HG02973 (cell line): ENCODE data around the gene NUDT3.
"Not testable (repeated sequence)": the region's sequence is repeated elsewhere in the genome, so short reads cannot be mapped to it uniquely, and the experiment has no call there.

Experiments used
- ATAC-seq: cut with Tn5 transposase; IDR thresholded peaks from one replicate; pipeline ENCODE4 v1.9.1; 2021; ENCODE audit warnings: moderate library complexity; ENCODE audit not compliant: unreplicated experiment

NUDT3 gene

DNA sequence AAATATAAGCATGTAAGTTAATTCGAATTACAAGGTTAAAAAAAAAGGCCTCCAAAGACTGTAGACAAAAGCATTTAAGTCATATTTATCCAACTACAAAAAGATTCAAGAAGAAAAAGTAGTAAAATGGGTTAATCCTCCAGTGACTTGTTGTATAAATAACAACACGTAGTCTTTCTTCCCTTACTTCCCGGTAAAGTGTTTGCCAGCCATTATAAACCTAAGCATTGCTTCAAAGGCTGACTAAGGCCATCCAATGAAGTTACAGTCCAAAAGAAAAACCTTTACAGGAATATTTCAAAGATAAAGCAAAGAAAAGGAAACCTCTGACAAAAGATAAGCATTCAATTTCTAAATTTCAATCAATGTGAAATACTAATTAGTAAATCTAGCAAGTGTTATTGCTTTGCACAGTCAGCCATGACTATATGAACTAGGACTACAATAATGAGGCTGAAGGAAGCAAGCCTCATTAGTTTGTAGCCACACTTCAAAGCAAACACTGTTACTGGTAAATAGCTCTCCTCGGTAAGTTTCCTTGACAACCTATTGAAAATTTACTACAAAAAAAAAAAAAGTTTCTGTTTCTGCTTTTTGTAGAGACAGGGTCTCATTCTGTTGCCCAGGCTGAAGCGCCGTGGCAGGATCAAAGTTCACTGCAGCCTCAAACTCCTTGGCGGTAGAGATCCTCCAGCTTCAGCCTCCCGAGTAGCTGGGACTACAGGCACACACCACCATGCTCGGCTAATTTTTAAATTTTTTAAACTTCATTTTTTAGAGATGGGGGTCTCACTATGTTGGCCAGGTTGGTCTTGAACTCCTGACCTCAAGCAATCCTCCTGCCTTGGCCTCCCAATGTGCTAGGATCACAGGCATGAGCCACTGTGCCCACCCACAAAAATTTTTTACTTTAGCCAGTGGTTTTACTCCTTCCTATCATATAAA lies 46.0 kb downstream of the NUDT3 start:
- no peak for ATAC-seq

DNA sequence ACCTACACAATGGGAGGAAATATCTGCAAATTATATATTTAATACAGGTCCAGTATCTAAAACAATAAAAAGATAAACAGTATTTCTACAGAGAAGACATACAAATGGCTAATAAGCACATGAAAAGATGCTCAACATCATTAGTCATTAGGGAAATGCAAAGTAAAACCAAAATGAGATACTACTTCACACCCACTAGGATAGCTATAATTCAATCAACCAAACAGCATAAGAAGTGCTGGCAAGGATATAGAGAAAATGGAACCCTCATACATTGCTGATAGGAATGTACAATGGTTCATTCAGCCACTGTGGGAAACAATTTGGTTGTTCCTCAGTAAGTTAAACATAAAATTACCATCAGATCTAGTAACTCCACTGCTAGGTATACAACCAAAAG lies 48.7 kb downstream of the NUDT3 start:
- ATAC-seq: no peak

DNA sequence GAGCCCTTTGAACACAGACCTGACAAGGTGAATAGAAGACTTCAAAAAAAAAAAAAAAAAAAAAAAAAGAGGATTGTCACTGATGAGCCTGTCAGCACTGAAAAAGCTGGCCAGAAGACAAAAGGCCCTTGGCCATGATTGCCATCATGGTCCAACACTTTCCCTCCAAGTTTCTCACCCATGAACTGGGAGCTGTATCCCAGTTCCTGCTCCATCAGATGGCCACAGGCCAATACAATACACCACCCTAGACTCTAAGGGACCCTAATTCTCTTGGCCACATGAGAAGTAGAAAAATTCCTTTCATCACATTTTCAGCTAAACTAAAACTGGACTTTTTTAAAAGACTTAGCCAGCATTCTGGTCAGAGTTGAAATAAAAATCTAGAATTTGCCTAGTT lies 50.2 kb downstream of the NUDT3 start:
- no peak for ATAC-seq

DNA sequence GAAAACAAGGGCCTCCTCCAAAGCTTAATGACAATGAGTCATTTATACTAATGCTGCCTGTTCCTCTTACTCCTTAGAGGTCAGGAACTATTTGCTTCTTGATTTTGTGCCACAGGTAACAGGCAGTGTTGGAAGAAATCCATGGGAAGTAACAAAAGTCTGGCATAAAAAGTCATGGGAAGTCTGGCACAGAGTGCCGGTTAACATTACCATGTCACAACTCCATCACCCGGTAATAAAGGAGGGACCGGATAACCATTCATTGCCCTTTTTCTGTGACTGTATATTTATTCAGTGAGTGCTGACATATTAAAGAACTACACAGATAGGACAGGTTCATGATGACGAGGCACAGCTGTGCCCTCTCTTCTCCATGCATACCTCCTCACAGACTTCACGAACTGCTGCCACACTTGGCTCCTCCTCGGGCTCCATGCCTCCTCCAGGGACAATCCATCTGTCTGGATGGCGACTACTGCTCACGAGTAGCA lies 50.9 kb downstream of the NUDT3 start:
- no peak for ATAC-seq

DNA sequence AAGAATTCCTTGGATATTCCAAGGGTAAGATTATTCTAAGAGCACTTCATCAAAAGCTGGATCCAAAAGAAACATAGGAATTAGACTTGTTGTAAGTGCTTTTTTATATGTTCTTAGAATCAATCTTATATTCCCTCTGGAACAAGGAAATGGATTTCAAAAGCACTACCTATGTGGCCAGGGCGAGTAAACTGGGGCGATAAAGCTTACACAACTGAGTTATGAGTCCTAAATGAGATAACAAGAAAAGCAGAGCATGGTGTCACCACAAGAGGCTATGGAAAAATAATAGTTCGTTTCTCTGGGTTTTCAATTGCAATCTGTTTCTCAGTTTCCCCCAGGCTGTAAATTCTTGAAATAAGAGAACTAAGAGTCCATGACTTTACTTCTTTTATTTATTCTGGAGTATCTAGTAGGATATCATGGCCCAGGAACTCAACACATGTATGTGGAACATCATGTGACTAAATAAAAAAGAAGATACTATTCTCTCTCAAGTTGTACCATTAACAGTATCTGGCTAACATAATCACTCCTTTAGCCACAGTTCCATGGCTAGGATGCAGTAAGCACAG lies 51.5 kb downstream of the NUDT3 start:
- ATAC-seq: no peak

DNA sequence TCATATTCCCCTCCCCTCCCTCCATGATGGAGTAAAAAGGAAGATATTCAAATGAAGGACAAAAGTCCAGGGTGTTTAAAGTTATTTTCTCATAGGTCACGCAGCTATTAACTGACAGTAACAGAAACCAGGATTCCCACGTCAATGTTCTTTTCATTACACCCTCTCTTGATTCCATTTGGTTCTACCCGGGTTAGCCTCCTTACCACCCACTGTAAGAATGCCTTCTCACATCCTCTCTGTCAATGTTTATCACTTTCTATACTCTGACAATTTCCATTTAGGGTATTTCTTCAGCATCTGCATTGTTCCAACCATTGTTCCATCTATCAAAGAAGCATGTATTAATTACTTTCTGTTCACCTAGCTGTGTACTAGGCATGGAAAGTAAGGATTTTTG lies 52.1 kb downstream of the NUDT3 start:
- no peak for ATAC-seq

DNA sequence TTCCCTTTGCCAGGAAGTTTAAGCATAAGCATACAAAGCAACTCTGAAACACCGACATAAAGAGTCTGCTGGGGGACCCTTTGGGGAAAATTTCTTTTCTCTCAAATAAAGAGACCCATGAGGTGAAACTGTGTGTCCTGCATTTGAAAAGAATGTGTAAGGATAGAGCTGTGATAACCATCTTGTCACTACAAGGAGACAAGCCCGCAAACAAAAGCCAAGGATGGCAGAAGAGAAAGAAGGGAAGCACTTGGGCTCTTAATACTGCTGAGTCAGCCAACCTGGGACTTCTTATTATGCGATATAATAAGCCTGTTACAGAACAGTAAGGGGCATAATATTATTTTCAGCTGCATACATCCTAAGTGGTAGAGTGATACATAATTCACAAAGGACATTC lies 52.5 kb downstream of the NUDT3 start:
- no peak for ATAC-seq

DNA sequence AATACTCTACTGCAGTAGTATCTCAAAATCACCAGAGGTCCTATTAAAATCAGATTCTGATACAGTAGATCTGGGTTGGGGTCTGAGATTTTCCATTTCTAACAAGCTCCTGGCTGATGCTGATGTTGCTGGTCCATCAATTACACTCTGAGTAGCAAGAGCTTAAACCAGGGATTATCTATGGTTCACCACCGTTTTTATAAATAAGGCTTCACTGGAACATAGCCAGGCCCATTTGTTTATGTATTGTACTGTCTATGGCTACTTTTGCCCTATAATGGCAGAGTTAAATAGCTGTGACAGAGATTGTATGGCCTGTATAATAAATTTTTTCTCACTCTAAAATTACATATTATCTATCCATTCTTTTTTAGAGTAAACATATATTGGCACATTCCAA lies 53.0 kb downstream of the NUDT3 start:
- ATAC-seq: no peak

DNA sequence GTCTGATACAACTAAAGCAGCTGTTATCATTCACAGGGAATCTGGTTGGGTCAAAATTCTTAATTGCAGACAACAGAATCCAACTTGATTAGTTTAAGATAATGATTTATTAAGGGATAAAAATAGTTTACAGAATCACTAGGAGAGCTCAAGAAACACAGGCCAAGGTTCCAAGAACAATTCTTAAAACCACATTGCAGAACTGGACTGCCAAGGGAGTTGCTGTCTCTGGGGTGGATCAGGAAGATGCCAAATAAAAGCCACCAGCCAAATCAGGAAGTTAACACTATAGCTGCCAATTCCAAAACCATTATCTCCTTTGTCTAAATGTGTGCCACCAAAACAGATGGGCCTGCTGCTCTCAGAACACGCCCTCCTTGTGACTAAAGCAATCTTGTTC lies 53.7 kb downstream of the NUDT3 start:
- ATAC-seq: no peak

DNA sequence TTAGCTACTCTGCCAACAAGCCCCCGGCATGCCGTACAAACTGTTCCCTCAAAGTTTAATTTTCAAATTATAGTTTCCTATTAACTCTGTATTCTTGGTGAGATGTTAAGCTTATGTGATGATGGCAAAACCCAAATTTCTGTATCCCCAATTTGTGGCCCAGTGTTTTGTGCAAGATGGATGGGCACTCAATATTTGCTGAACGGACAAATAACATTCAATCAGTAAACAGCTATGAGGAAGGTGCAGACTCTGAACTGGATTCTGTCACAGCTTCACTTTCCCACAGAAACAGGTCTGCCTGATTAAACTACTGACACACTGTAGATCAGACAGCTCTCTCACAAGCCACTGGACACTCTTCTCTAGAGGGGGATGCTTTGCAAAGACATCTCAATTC lies 54.1 kb downstream of the NUDT3 start:
- ATAC-seq: no peak

DNA sequence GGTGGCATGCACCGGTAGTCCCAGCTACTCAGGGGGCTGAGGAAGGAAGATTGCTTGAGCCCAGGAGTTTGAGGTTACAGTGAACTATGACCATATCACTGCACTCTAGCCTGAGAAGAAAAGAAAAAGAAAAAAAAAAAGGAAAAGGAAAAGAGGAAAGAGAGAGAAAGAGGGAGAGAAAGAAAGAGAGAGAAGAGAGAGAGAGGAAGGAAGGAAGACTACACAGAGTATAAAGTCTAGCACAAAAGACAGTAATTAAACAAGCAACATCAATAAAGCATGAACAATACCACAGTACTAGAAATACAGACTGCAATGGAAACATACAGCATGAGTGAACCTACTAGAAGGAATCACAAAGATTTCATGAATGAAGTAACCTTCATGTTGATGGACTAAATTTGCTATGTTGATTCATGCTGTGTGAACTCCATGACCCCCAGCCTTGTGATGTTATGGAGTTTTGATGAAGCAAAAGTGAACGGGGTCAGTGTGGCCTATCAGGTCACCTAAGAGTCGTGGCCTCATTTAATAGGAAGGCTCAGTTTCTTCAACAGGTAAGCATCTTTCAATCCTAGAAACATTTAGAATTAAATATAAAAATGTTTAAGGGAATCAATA lies 57.6 kb downstream of the NUDT3 start:
- ATAC-seq: no peak

DNA sequence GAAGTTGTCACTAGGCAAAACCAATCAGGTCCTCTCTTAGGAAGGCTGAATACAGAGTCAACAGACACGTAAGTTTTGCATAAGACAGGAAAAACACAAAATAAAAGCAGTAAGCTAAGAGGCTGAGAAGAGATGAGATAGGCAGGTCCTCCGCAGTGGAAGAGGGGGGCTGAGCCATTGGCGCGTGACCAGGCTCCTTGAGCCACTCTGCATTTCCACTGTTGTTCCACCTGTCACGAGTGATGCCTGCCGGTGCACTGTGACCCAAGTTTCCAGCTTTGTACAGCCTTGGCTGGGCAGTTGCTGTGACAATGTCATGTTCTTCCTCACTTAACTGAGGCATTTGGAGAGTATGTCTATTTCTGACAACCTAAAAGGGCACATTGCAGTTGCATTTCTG lies 58.6 kb downstream of the NUDT3 start:
- no peak for ATAC-seq

DNA sequence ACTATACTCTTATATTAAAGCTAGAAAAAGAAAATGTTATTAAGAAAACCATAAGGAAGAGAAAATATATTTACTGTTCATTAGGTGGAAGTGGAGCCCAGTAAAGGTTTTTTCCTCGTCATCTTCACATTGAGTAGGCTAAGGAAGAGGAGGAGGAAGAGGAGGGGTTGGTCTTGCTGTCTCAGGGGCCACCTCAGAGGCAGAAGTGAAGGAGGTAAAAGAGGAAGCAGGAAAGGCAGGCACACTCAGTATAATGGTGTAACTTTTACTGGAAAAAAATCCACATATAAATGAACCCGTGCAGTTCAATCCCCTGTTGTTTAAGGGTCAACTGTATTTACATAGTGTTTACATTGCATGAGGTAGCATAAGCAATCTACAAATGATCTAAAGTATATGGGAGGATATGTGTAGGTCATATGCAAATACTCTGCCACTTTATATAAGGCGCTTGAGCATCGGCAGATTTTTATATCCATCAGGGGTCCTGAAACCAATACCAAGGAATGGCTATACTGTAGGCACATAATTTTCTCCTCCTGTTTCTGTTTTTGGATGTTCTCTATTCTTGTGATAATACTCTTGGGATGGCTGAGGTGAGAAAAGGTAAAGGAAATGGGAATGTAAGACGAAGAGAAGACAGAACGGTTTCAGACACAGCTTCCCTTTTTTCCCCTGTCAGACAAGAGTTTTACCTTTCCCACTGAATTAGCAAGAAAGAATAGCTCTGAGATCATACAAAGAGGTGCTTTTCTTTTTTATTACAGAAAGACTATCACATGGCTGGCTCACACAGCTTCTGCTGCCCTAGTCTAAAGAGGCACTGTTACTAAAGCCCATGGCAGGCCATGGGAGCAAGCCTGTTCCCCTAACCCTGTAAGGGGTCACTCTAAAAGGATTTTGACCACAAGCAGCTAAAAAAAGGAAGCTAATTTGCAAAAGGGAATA lies 59.9 kb downstream of the NUDT3 start:
- no peak for ATAC-seq

DNA sequence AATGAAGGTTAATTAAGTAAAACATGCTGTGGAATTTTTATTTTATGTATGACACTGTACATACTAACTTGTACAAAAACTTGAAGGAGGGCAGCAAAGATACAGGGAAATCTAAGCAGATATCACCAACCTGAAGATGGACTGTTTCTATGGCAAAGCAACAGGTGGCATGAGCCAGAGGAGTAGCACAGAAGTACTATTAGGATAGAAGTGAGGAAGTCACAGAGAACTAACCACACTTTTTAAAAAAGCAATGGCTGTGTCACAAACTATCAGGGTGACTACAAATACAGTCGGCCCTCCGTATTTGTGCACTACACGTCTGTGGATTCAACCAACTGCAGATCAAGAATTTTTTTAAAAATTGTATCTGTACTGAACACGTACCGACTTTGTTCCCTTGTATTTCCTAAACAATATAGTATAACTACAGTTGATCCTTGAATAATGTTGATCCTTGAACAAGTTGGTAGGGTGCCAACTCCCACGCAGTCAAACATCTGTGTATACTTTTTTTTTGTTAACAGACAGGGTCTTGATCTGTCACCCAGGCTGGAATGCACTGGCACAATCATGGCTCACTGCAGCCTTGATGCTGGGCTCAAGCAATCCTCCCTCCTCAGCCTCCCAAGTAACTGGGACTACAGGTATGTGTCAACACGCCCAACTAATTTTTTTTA lies 61.0 kb downstream of the NUDT3 start:
- ATAC-seq: no peak

DNA sequence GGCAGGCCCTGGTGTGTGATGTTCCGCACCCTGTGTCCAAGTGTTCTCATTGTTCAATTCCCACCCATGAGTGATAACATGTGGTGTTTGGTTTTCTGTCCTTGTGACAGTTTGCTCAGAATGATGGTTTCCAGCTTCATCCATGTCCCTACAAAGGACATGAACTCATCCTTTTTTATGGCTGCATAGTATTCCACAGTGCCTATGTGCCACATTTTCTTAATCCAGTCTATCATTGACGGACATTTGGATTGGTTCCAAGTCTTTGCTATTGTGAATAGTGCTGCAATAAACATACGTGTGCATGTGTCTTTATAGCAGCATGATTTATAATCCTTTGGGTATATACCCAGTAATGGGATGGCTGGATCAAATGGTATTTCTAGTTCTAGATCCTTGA lies 62.7 kb downstream of the NUDT3 start:
- ATAC-seq: not testable (repeated sequence)

DNA sequence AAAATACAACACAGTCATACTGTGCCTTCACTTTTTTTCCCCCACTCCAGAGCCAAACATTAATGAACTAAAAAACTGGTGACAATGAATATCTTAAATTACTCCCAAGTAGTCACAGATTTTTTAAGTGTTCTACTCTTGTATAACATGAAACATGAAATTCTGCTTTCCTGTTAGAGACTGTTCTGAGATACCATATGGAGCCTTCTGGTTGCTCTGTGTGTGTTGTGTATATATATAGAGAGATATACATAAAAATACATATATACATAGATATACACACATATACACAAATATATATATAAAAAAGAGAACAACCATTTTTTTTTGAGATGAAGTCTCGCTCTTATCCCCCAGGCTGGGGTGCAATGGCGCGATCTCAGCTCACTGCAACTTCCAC lies 63.5 kb downstream of the NUDT3 start:
- ATAC-seq: no peak

DNA sequence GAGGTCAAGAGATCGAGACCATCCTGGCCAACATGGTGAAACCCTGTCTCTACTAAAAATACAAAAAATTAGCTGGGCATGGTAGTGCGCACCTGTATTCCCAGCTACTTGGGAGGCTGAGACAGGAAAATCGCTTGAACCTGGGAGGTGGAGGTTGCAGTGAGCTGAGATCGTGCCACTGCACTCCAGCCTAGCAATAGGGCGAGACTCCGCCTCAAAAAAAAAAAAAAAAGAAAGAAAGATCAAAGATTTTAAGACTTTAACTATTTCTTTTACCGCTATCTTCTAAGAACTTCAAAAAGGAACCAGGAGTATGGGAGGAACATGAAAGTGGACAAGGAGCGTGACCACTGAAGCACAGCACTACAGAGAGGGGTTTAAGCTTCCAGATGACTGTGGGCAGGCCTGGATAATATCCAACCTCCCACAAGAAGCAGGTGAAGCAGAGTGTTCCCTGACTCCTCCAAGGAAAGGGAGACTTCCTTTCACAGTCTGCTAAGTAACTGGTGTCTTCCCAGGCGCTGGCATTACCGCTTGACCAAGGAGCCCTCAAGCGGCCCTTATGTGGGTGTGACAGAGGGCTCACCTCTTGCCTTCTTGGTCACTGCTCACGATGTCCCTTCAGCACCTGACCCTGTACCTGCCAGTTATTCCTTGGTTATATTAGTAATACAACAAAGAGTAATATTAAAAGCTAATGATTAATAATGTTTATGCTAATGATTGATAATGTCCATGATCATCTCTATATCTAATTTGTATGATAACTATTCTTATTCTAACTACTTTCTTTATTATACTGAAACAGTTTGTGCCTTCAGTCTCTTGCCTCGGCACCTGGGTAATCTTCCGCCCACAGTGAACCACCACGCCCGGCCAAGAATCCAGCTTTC lies 64.9 kb downstream of the NUDT3 start:
- ATAC-seq: not testable (repeated sequence)

DNA sequence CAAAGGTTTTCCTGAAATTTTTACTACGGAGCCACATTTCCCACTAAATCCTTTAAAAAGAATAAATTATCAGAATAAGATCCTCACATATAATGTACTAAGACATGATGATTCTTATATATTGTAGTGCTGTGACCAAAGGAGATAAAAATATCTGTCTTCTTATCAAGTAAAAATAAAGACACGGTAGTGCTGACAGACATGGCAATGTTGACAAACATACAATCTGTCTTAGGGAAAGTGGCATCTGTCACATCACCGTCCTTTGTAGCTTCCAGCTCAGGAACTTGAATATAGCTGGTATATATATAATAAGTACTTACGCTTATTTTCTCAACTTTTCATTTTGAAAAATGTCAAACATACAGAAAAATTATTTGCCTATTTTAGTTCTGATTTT lies 66.8 kb downstream of the NUDT3 start:
- ATAC-seq: no peak

DNA sequence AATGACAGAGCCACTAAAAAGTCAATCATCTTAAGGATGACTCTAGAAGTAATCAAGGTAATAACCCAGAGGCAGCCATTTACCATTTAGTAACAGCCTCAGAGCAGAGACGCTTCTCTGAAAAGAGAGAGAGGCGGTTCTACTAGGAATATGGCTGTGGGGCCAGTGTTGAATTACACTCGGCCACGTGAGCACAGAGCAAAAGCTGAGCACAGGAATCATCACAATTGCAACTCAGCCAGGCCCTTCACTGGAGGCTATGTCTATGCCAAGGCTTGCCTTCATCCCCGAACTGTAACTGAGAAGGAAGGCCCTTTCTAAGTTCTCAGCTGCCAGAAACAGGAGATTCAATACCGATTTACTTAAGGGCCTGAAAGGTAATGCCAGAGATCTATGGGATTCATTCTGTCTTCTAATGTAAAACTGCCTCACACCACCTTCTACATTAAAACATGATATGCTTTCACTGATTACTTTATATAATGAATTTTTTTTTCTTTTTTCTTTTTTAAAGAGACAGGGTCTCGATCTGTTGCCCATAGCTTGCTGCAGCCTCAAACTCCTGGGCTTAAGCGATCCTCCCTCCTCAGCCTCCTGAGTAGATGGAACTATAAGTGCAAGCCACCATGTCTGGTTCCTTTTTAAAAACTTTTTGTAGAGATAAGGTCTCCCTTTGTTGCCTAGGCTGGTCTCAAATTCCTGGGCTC lies 67.6 kb downstream of the NUDT3 start:
- no peak for ATAC-seq
